Measurements from ENCODE around the gene SGF29. TPM values are rescaled to one million over a fixed set of nuclear protein-coding genes. Genes with fewer than 3 reads are reported as not detected.
"Not testable (repeated sequence)": the region's sequence is repeated elsewhere in the genome, so short reads cannot be mapped to it uniquely, and the experiment has no call there.

SGF29 gene
- 12.5 and 17.4 TPM in 2 replicates for total RNA-seq
- polyA plus RNA-seq (2012), result 11.7 TPM

DNA sequence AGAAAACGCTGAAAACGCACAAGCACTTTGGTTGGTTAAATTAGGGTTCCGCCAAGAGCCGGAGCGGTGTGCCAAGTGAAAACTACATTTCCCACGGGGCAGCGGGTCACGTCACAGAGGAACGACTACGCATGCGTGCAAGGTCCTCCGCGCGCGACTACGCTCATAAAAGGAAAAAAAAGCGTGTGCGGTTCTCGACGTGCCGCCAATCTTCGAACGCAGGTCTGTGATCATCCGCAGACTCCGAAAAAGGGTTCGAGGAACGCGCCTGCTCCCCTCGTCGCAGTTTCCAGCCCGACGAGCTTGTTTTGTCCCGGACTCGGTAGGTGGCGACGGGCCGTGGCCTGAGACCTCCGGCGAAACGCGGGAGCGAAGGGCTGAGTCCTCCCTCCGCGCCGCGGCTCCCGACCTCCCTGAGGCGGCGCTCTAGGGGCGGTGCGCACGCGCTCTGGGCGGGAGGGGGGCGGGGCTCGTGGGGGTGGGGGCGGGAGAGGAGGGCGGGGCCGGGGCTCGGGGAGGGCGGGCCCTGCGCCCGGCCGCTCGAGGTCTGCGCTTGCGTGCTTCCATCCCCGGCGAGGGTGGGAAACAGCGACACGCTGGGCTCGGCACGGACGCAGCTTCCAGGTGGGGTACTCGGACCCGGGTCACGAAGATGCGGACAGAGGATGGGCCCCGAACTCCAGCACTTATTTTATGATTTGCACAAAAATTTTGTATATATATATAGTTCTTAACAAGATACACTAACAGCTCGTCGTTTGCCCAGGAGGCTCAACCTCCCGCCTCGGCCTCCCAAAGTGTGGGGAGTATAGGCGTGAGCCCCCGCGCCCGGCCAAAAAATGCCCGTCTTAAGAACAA, at the start of gene SGF29:
SGF29 (plus strand) TSS at position 145 of the 858 bp plus-strand sequence. CDS start 27,150 bp downstream, outside the sequence.
- DNase-seq (ENCODE audit: low read depth), result peak; percentile 94

DNA sequence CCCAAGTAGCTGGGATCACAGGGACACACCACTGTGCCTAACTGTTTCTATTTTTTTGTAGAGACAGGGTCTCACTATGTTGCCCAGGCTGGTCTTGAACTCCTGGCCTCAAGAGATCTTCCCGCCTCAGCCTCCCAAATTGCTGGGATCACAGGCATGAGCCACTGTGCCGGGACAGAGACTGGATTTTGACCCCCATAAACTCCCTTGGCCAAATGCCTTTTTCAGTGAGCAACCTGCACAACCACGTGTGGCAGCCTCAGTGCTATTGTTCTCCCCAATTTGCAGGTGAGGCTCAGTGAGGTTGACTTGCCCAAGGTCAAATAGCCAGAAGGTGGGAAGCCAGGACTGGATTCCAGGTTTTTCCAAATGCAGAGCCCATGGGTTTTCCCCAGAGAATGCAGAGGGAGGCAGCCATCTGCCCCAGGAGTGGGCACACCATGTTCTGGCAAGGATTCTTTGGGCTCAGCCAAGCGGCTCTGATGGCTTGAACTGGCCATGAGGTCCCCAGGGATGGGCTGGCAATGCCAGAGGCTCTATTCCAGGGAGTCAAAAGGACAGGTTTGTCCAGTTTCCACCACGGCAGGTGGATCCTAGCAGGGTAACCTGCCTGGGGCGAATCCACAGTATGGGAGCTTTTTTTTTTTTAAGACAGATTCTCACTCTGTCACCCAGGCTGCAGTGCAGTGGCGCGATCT, 48.9 kb upstream of the SGF29 start:
- no peak for DNase-seq (ENCODE audit: low read depth)

GRCh38 chr16:28505489-28506137, 48.1 kb upstream of the SGF29 start:
- DNase-seq (ENCODE audit: low read depth), result no peak

- DNase-seq (ENCODE audit: low read depth), result no peak
These were observed 42.7 kb upstream of the SGF29 start for GRCh38 chr16:28511031-28511430.

- DNase-seq (ENCODE audit: low read depth), result no peak
These were observed 41.6 kb upstream of the SGF29 start for GRCh38 chr16:28511801-28512789.

- no peak for DNase-seq (ENCODE audit: low read depth)
These were observed 40.1 kb upstream of the SGF29 start for GRCh38 chr16:28513484-28514181.

DNA sequence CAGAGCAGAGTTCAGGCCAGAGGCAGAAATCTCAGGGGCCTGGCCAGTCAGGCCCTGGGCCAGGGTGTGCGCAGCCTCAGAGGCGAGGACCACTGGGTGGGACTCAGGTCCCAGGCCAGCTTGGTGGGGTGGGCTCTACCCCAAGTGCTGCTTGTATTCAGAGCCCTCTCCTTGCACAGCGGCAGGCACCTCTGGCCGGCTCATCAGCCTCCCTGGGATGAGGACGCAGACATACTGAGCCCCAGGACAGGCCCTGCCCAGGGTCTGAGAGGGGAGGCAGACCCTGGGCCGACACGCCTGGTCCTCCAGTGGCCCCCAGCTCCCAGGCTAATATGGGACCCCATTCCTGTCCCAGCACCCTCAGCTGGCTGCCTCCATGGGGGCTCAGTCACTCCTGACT, 39.5 kb upstream of the SGF29 start:
- no peak for DNase-seq (ENCODE audit: low read depth)

DNA sequence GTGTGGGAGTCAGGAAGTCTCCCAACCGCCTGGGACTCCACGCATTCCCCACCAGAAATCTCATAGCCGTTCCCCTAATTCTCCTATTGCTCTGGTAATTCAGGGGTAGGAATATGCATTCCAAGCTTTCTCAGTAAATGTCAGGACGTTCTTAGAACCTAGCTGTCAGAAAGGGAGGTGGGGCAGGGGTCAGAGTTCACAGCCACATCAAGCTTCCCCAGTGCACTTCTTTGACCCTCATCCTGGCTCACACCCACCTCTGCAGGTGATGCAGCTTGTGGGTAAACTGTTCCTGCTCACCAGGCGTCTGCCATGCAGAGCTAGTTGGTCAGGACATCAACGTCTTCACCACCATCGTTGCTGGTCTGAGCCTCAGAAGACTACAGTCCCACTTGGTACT, 33.0 kb upstream of the SGF29 start:
- DNase-seq (ENCODE audit: low read depth), result no peak

- DNase-seq (ENCODE audit: low read depth), result no peak
These were observed 32.3 kb upstream of the SGF29 start for GRCh38 chr16:28521436-28521835.

GRCh38 chr16:28522792-28523191, 30.9 kb upstream of the SGF29 start:
- DNase-seq (ENCODE audit: low read depth), result no peak

GRCh38 chr16:28524681-28525171, 29.0 kb upstream of the SGF29 start:
- DNase-seq (ENCODE audit: low read depth), result no peak

- no peak for DNase-seq (ENCODE audit: low read depth)
These were observed 27.3 kb upstream of the SGF29 start for GRCh38 chr16:28526201-28527099.

- not testable (repeated sequence) for DNase-seq (ENCODE audit: low read depth)
These were observed 26.5 kb upstream of the SGF29 start for GRCh38 chr16:28527100-28527785.

DNA sequence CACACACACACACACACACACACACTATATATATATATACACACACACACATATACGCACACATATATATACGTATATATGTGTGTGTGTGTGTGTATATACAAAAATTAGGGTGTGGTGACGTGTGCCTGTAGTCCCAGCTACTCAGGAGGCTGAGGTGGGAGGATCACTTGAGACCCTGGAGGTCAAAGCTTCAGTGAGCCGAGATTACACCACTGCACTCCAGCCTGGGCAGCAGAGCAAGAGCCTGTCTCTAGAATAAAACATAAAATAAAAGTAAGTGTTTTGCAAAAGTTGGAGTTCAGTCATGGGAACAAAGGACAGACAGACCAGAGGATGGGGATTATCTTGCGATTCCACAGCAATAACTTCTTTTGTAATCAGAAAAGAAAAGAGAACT, 25.7 kb upstream of the SGF29 start:
- DNase-seq (ENCODE audit: low read depth), result no peak

GRCh38 chr16:28528463-28528867, 25.3 kb upstream of the SGF29 start:
- DNase-seq (ENCODE audit: low read depth), result no peak

DNA sequence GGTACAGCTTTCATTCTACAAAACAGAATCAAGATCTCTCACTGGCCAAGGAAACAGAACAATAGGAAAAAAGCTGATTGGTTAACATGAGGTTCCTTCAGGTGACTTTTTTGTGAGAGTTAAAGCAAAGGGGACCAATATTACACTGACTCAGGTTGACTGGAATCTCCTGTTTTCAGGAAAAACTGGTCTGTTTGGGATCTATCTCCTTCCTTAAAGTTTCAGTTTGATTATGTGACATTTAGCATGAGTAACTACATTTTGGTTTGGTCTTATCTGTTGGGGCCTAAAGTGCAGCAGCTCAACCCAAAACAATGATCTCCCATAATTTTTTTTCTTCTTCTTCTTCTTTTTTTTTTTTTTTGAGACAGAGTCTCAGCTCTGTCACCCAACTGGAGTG, 24.6 kb upstream of the SGF29 start:
- DNase-seq (ENCODE audit: low read depth), result no peak

DNA sequence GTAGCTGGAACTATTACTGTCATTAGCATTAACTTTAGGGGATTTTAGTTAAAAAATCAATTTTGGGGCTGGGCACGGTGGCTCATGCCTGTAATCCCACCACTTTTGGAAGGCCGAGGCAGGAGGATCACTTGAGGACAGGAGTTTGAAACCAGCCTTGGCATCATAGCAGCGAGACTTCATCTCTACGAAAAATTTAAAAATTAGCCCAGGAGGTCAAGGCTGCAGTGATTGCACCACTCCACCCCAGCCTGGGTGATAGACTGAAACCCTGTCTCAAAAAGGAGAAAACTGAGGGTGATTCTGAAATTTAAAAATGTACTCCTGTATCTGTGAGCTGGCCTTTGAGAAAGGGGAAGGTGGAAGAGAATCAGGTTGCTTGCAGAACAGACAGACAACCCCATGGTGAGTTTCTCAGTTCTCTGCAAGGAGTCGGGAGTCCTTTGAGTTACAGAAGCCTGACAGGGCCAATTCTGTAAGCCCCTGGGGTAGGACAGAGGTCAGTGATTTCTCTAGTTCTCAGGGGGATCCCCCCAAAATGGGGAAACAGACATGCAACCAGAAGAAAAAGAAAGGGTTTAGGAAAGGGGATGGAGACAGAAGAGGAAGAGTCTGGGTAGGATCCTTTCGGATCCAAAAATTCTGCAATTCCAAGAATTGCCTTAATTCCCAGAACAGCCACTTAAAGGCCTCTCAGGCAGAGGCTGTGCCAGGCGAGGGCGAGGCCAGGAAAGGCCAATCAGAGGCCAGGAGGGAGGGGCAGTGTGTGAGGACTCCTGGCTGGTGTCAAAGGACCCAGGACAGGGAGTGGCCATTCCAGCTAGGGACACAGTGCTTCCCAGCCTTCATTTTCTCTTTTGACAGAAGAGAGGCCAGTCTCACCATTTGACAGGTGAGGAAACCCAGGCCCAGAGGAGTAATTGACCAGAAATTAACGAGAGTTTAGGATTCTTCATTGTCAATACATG, 21.7 kb upstream of the SGF29 start:
- peak; percentile 25 for DNase-seq (ENCODE audit: low read depth)

All from myocyte (in vitro differentiated cells).